GM23338 (cell line): ENCODE data around the gene TCERG1L. TPM values are rescaled to one million over a fixed set of nuclear protein-coding genes. Genes with fewer than 3 reads are reported as not detected.

Experiments
- CREB1 ChIP-seq: fragments of 250-450 bp; sonication (Bioruptor Pico); IDR thresholded peaks from 2 replicates; pipeline ENCODE4 v1.5.0; 2020; ENCODE audit warnings: low read depth, mild to moderate bottlenecking, moderate library complexity
- CTCF ChIP-seq, 2 experiments: fragments of 200-600 bp in 1 of 2; sonication (generic) in 1 of 2; conservative IDR thresholded peaks; 2 replicates each; pipeline versions ENCODE4 v1.5.1 to v1.6.1; 2016 to 2017; ENCODE audit warnings: antibody characterized with exemption in 2 of 2, low read depth in 2 of 2, mild to moderate bottlenecking in 2 of 2, moderate library complexity in 1 of 2
- EZH2 ChIP-seq: fragments of 200-600 bp; sonication (generic); IDR thresholded peaks from one replicate; pipeline ENCODE4 v1.8.0; 2017; ENCODE audit warnings: antibody characterized with exemption, mild to moderate bottlenecking, low read depth; ENCODE audit not compliant: unreplicated experiment
- EZH2phosphoT487 ChIP-seq: fragments of 200-600 bp; sonication (generic); IDR thresholded peaks from one replicate; pipeline ENCODE4 v1.8.1; 2018; ENCODE audit warnings: antibody characterized with exemption; ENCODE audit not compliant: unreplicated experiment
- JUNB ChIP-seq: IDR thresholded peaks from one replicate; pipeline ENCODE4 v1.6.1; 2016; ENCODE audit warnings: antibody characterized with exemption; ENCODE audit not compliant: unreplicated experiment
- NANOG ChIP-seq: IDR thresholded peaks from 2 replicates; pipeline ENCODE4 v1.6.1; 2016; ENCODE audit warnings: antibody characterized with exemption, borderline replicate concordance
- POLR2AphosphoS5 ChIP-seq: IDR thresholded peaks from 2 replicates; pipeline ENCODE4 v1.6.1; 2016; ENCODE audit warnings: antibody characterized with exemption, low read depth
- ZNF114 ChIP-seq: fragments of 250-450 bp; sonication (Bioruptor Pico); IDR thresholded peaks from 2 replicates; pipeline ENCODE4 v1.5.0; 2020; ENCODE audit warnings: mild to moderate bottlenecking, moderate library complexity
- ZNF462 ChIP-seq: fragments of 250-450 bp; sonication (Bioruptor Pico); IDR thresholded peaks from 2 replicates; pipeline ENCODE4 v1.5.0; 2020; ENCODE audit warnings: mild to moderate bottlenecking, moderate library complexity
- polyA plus RNA-seq: library from polyadenylated mRNA; unstranded; fragments of >200 nt; fragmentation: Nextera tagmentation; extraction: Ambion mirVana; gene quantifications from 2 replicates; pipeline ENCODE4 v1.2.1, GENCODE V29; 2016
- total RNA-seq: library from RNA; depleted of rRNA; stranded (reverse); fragments of >200 nt; shearing (Covaris generic); gene quantifications from 2 replicates; pipeline ENCODE4 v1.2.3, GENCODE V29; 2014

TCERG1L gene
- total and polyA plus RNA-seq, 2 experiments from 2014 or later, result 3.9 to 5.5 TPM

- no peak for TF ChIP-seq ZNF462 (CRISPR knock-in tag)
- no peak for TF ChIP-seq EZH2phosphoT487
- TF ChIP-seq JUNB, result no peak
- TF ChIP-seq EZH2, result no peak
- no peak for TF ChIP-seq ZNF114 (CRISPR knock-in tag)
- no peak for TF ChIP-seq NANOG
- no peak for TF ChIP-seq CTCF (conservative IDR thresholded peaks at IDR 0.05; ENCODE audit: low read depth in 2 of 2)
- no peak for TF ChIP-seq CREB1 (CRISPR knock-in tag)
- TF ChIP-seq POLR2AphosphoS5, result no peak
Measured at GRCh38 chr10:131274133-131274880, 37.2 kb downstream of the TCERG1L start (continued).
